HepG2 (cell line): ENCODE measurements around the gene WDR18. TPM values are rescaled to one million over a fixed set of nuclear protein-coding genes. Genes with fewer than 3 reads are reported as not detected.
A peak's percentile ranks its signal among the peaks of the same experiment; 100 is the strongest.

Experiments
- CENPX ChIP-seq: sonication (generic); formaldehyde crosslinking; IDR thresholded peaks from 2 replicates; pipeline ENCODE4 v1.9.0; 2021; ENCODE audit warnings: mild to moderate bottlenecking, missing genetic modification reagents, moderate library complexity
- CHCHD3 ChIP-seq: sonication (generic); formaldehyde crosslinking; IDR thresholded peaks from 2 replicates; pipeline ENCODE4 v1.8.0; 2022; ENCODE audit warnings: mild to moderate bottlenecking, missing genetic modification reagents, moderate library complexity
- DNMT1 ChIP-seq: sonication (generic); formaldehyde crosslinking; IDR thresholded peaks from 2 replicates; pipeline ENCODE4 v1.5.1; 2020; ENCODE audit warnings: mild to moderate bottlenecking, missing genetic modification reagents
- GMEB1 ChIP-seq: sonication (generic); formaldehyde crosslinking; IDR thresholded peaks from 2 replicates; pipeline ENCODE4 v1.5.1; 2020; ENCODE audit warnings: missing genetic modification reagents, mild to moderate bottlenecking, borderline replicate concordance
- GRHL1 ChIP-seq: sonication (generic); formaldehyde crosslinking; conservative IDR thresholded peaks from 2 replicates; pipeline ENCODE4 v1.8.0; 2022; ENCODE audit warnings: missing genetic modification reagents
- HMG20B ChIP-seq: conservative IDR thresholded peaks from 2 replicates; pipeline ENCODE4 v1.6.1; 2016; ENCODE audit warnings: missing genetic modification reagents, missing compliant biosample characterization
- HNF4G ChIP-seq, 2 experiments: sonication (generic) in 1 of 2; formaldehyde crosslinking in 1 of 2; IDR thresholded peaks; 2 replicates each; pipeline versions ENCODE4 v1.4.0 to v1.6.1; 2011 to 2020; ENCODE audit warnings: borderline replicate concordance in 2 of 2, low read depth in 2 of 2, mild to moderate bottlenecking in 2 of 2, low read length in 1 of 2, missing genetic modification reagents in 1 of 2, moderate library complexity in 1 of 2
- KLF12 ChIP-seq: sonication (generic); formaldehyde crosslinking; IDR thresholded peaks from 2 replicates; pipeline ENCODE4 v1.4.0; 2020; ENCODE audit warnings: missing genetic modification reagents, borderline replicate concordance
- NFRKB ChIP-seq: fragments of 450-650 bp; IDR thresholded peaks from 2 replicates; pipeline ENCODE4 v1.6.1; 2017
- NPAS2 ChIP-seq: sonication (generic); formaldehyde crosslinking; IDR thresholded peaks from 2 replicates; pipeline ENCODE4 v1.8.0; 2022; ENCODE audit warnings: mild to moderate bottlenecking, missing genetic modification reagents, borderline replicate concordance
- PCBP2 ChIP-seq: fragments of 200-400 bp; formaldehyde crosslinking; optimal IDR thresholded peaks from 2 replicates; pipeline ENCODE3; 2018; ENCODE audit warnings: low read length, low read depth; ENCODE audit not compliant: poor library complexity, severe bottlenecking
- TERF1 ChIP-seq: sonication (generic); formaldehyde crosslinking; IDR thresholded peaks from 2 replicates; pipeline ENCODE4 v1.8.0; 2022; ENCODE audit warnings: mild to moderate bottlenecking, missing genetic modification reagents, moderate library complexity
- TMF1 ChIP-seq: sonication (generic); formaldehyde crosslinking; IDR thresholded peaks from 2 replicates; pipeline ENCODE4 v1.8.1; 2022; ENCODE audit warnings: low read depth, missing genetic modification reagents
- ZBTB33 ChIP-seq: sonication (generic); formaldehyde crosslinking; IDR thresholded peaks from 2 replicates; pipeline ENCODE4 v1.4.0; 2020; ENCODE audit warnings: missing genetic modification reagents
- ZNF232 ChIP-seq: sonication (generic); formaldehyde crosslinking; IDR thresholded peaks from 2 replicates; pipeline ENCODE4 v1.4.0; 2020; ENCODE audit warnings: missing genetic modification reagents, borderline replicate concordance
- ZNF280B ChIP-seq: sonication (generic); formaldehyde crosslinking; IDR thresholded peaks from 2 replicates; pipeline ENCODE4 v1.5.0; 2020; ENCODE audit warnings: missing genetic modification reagents, mild to moderate bottlenecking, borderline replicate concordance
- ZNF335 ChIP-seq: sonication (generic); formaldehyde crosslinking; IDR thresholded peaks from 2 replicates; pipeline ENCODE4 v1.4.0; 2020; ENCODE audit warnings: missing genetic modification reagents
- ZNF34 ChIP-seq: sonication (generic); formaldehyde crosslinking; IDR thresholded peaks from 2 replicates; pipeline ENCODE4 v1.4.0; 2020; ENCODE audit warnings: mild to moderate bottlenecking, missing genetic modification reagents, borderline replicate concordance
- ZNF468 ChIP-seq: sonication (generic); formaldehyde crosslinking; IDR thresholded peaks from 2 replicates; pipeline ENCODE4 v1.8.0; 2022; ENCODE audit warnings: mild to moderate bottlenecking, moderate library complexity, missing genetic modification reagents
- ZNF709 ChIP-seq: sonication (generic); formaldehyde crosslinking; IDR thresholded peaks from 2 replicates; pipeline ENCODE4 v1.5.0; 2020; ENCODE audit warnings: mild to moderate bottlenecking, missing genetic modification reagents
- polyA plus RNA-seq, 8 experiments: library from polyadenylated mRNA; depleted of rRNA in 3 of 8; stranded (reverse) in 7 of 8; unstranded in 1 of 8; fragments of >200 nt; fragmentation: Illumina TruSeq in 4 of 8; extraction: Trizol in 4 of 8; gene quantifications; 2 replicates each; pipeline versions ENCODE4 v1.2.1 to v1.2.3, GENCODE V29; 2011 to 2016; ENCODE audit warnings: low read depth in 4 of 8, missing spikeins in 1 of 8, mixed read lengths in 1 of 8; ENCODE audit not compliant: insufficient read depth in 1 of 8
- total RNA-seq, 5 experiments: library from RNA; depleted of rRNA; stranded (reverse); fragments of >200 nt; fragmentation: Illumina TruSeq; extraction: Trizol; gene quantifications; 2 replicates each; pipeline ENCODE4 v1.2.3, GENCODE V29; 2016; ENCODE audit warnings: low read depth in 1 of 5

WDR18 gene
- total and polyA plus RNA-seq, 2 of the 13 experiments (the other 11 are each of a cell fraction or from before 2014, with no cell fraction given): 36.4 to 47.6 TPM

GRCh38 chr19:984165-984967 lies at the start of gene WDR18 (continued):
- TF ChIP-seq ZNF232 (peak; percentile 49; the same call in 1 of the 2 replicates), NPAS2 (CRISPR knock-in tag) (no peak), ZNF335 (CRISPR knock-in tag) (no peak), KLF12 (CRISPR knock-in tag) (no peak), ZNF468 (CRISPR knock-in tag) (no peak), TMF1 (CRISPR knock-in tag) (0 out of 2 replicates have a peak, but pooled peaks have one; percentile 38), ZNF709 (CRISPR knock-in tag) (peak; percentile 79; the same call in 1 of the 2 replicates), NFRKB (0 out of 2 replicates have a peak, but pooled peaks have one; percentile 31), TERF1 (CRISPR knock-in tag) (no peak), CHCHD3 (CRISPR knock-in tag) (no peak), GRHL1 (no peak), ZNF34 (CRISPR knock-in tag) (no peak), ZNF280B (CRISPR knock-in tag) (peak; percentile 85), ZBTB33 (peak; percentile 37; the same call in 1 of the 2 replicates), HNF4G (IDR thresholded peaks at IDR 0.05; ENCODE audit: borderline replicate concordance, low read depth, low read length) (no peak), HNF4G (CRISPR knock-in tag; IDR thresholded peaks at IDR 0.05; ENCODE audit: borderline replicate concordance, low read depth) (no peak), DNMT1 (CRISPR knock-in tag) (peak; percentile 62; the same call in 1 of the 2 replicates), PCBP2 (no peak), HMG20B (CRISPR knock-in tag) (no peak), CENPX (CRISPR knock-in tag) (no peak), GMEB1 (CRISPR knock-in tag) (peak; percentile 83; the same call in 1 of the 2 replicates)
